Neuronal stem cell (in vitro differentiated cells): ENCODE results near the gene CLTA.
"Not testable (repeated sequence)": the region's sequence is repeated elsewhere in the genome, so short reads cannot be mapped to it uniquely, and the experiment has no call there.

Experiments used
- DNase-seq: peaks from one replicate; pipeline ENCODE4 v3.0.0-alpha.2; 2013; ENCODE audit warnings: low spot score
- H2AFZ ChIP-seq: one replicate; pipeline ENCODE4 v1.6.1; 2013; ENCODE audit warnings: mild to moderate bottlenecking, low read length, inconsistent platforms
- H2AK5ac ChIP-seq: 2 replicates; pipeline ENCODE4 v1.6.1; 2013; ENCODE audit warnings: low read depth, mild to moderate bottlenecking, inconsistent platforms, low read length, moderate library complexity, mixed read lengths
- H2BK120ac ChIP-seq: 2 replicates; pipeline ENCODE4 v1.6.1; 2013; ENCODE audit warnings: low read depth, mild to moderate bottlenecking, inconsistent platforms, low read length, moderate library complexity, mixed read lengths
- H2BK12ac ChIP-seq: one replicate; pipeline ENCODE4 v1.6.1; 2013; ENCODE audit warnings: low read length, inconsistent platforms
- H2BK15ac ChIP-seq: 2 replicates; pipeline ENCODE4 v1.6.1; 2013; ENCODE audit warnings: mild to moderate bottlenecking, low read length, inconsistent platforms, mixed read lengths
- H2BK5ac ChIP-seq: one replicate; pipeline ENCODE4 v1.6.1; 2013; ENCODE audit warnings: inconsistent platforms, mild to moderate bottlenecking, low read length, moderate library complexity
- H3K14ac ChIP-seq: one replicate; pipeline ENCODE4 v1.6.1; 2013; ENCODE audit warnings: low read length, inconsistent platforms
- H3K18ac ChIP-seq: 2 replicates; pipeline ENCODE4 v1.6.1; 2013; ENCODE audit warnings: low read length, inconsistent platforms
- H3K23ac ChIP-seq: 2 replicates; pipeline ENCODE4 v1.6.1; 2013; ENCODE audit warnings: low read depth, mild to moderate bottlenecking, mixed read lengths, low read length, inconsistent platforms; ENCODE audit not compliant: poor library complexity
- H3K27ac ChIP-seq: replicated peaks from 3 replicates; pipeline ENCODE4 v1.5.1; 2013; ENCODE audit warnings: low read length, inconsistent platforms
- H3K27me3 ChIP-seq, 3 experiments: 2 replicates each; pipeline ENCODE4 v1.6.1; 2013; ENCODE audit warnings: low read length in 3 of 3, mild to moderate bottlenecking in 2 of 3, inconsistent platforms in 1 of 3, low read depth in 1 of 3, mixed read lengths in 1 of 3, moderate library complexity in 1 of 3; ENCODE audit not compliant: control insufficient read depth in 3 of 3, insufficient read depth in 3 of 3
- H3K36me3 ChIP-seq, 2 donors: replicated peaks in 1 of 2; 2 replicates each; pipeline ENCODE4 v1.6.1; 2013; ENCODE audit warnings: low read length in 2 of 2; ENCODE audit not compliant: control insufficient read depth in 2 of 2, insufficient read depth in 2 of 2
- H3K4ac ChIP-seq: 2 replicates; pipeline ENCODE4 v1.6.1; 2013; ENCODE audit warnings: inconsistent platforms, mild to moderate bottlenecking, low read length, moderate library complexity
- H3K4me1 ChIP-seq, 2 donors: 1 replicate in 1 of 2; 2 replicates in 1 of 2; pipeline ENCODE4 v1.6.1; 2013; ENCODE audit warnings: low read length in 2 of 2, low read depth in 1 of 2; ENCODE audit not compliant: control insufficient read depth in 2 of 2, insufficient read depth in 1 of 2
- H3K4me2 ChIP-seq: one replicate; pipeline ENCODE4 v1.6.1; 2013; ENCODE audit warnings: mild to moderate bottlenecking, low read length, inconsistent platforms; ENCODE audit not compliant: insufficient read depth, poor library complexity, severe bottlenecking
- H3K4me3 ChIP-seq, 2 donors: 2 replicates each; pipeline ENCODE4 v1.5.1; 2013; ENCODE audit warnings: low read length in 2 of 2, mild to moderate bottlenecking in 2 of 2, inconsistent platforms in 1 of 2, moderate library complexity in 1 of 2
- H3K79me1 ChIP-seq: one replicate; pipeline ENCODE4 v1.6.1; 2013; ENCODE audit warnings: low read depth, mild to moderate bottlenecking, inconsistent platforms, low read length, moderate library complexity
- H3K9ac ChIP-seq: one replicate; pipeline ENCODE4 v1.6.1; 2013; ENCODE audit warnings: mild to moderate bottlenecking, low read depth, low read length, inconsistent platforms; ENCODE audit not compliant: poor library complexity
- H3K9me3 ChIP-seq, 2 donors: replicated peaks in 1 of 2; 2 replicates each; pipeline versions ENCODE3 to v1.6.1; 2013; ENCODE audit warnings: low read length in 2 of 2, mild to moderate bottlenecking in 2 of 2, inconsistent platforms in 1 of 2, low read depth in 1 of 2, mixed read lengths in 1 of 2, moderate library complexity in 1 of 2; ENCODE audit not compliant: control insufficient read depth in 2 of 2, insufficient read depth in 1 of 2
- H4K8ac ChIP-seq: one replicate; pipeline ENCODE4 v1.6.1; 2013; ENCODE audit warnings: low read depth, mild to moderate bottlenecking, inconsistent platforms, low read length, moderate library complexity
- H4K91ac ChIP-seq: one replicate; pipeline ENCODE4 v1.6.1; 2013; ENCODE audit warnings: low read length, low read depth, mild to moderate bottlenecking, inconsistent platforms; ENCODE audit not compliant: poor library complexity
- WGBS, 2 donors: extraction: QIAGEN DNeasy Blood & Tissue Kit; methylation state at CpG; one replicate each; pipeline ENCODE4 v1.1.7; 2013; ENCODE audit warnings: missing lambda C conversion rate in 2 of 2, mixed read lengths in 1 of 2; ENCODE audit not compliant: insufficient read length in 2 of 2, insufficient replicate concordance in 1 of 2; ENCODE audit errors: extremely low coverage in 2 of 2; 5-methylcytosine and 5-hydroxymethylcytosine counted together

Gene CLTA

GRCh38 chr9:36180243-36180642 lies 10.5 kb upstream of the CLTA start:
- not testable (repeated sequence) for H3K79me1 ChIP-seq, H4K8ac ChIP-seq, H3K9ac ChIP-seq, H3K14ac ChIP-seq, H3K23ac ChIP-seq, H3K4me2 ChIP-seq, H3K4ac ChIP-seq, H3K18ac ChIP-seq, H4K91ac ChIP-seq, H3K27ac ChIP-seq, H2BK5ac ChIP-seq, H2AK5ac ChIP-seq, H3K36me3 ChIP-seq, H3K9me3 ChIP-seq, H3K4me1 ChIP-seq, H2AFZ ChIP-seq, H2BK12ac ChIP-seq, H3K4me3 ChIP-seq, H2BK15ac ChIP-seq, H3K27me3 ChIP-seq, H2BK120ac ChIP-seq, DNase-seq
- WGBS, 2 donors = no CpG with 5 or more reads among the region's 6 CpGs

DNA sequence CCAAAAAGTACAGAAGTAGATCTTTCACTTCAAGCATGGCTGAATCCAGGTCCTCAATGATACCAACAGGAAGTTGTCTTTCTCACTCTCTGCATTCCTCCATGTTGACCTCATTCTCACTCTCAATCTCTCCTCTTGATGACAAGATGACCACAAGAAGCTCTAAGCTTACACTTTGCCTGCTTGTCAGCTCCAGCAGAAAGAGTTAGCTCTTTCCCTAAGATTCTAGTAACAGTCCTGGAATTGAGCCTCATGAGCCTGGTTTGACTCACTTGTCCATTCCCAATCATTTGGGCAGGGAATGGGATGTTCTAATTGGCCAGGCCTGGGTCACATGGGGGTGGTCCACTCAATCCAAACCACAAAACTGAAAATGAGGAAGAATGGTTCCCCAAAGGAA lies 3.3 kb upstream of the CLTA start:
- H3K79me1 ChIP-seq = peaks cover 5% of the 10 kb centered on the region
- no peak overlapping the region for H3K4me3 ChIP-seq
- H3K36me3 ChIP-seq = no peaks in the 10 kb centered on the region
- peaks cover 0 to 3% of the 10 kb centered on the region in 2 donors for H3K9me3 ChIP-seq
- no peak overlapping the region for H3K23ac ChIP-seq
- H2BK120ac ChIP-seq = no peak overlapping the region
- H3K18ac ChIP-seq = no peak overlapping the region
- no peak overlapping the region for H2BK12ac ChIP-seq
- no peak overlapping the region for H3K9ac ChIP-seq
- H2BK15ac ChIP-seq = no peak overlapping the region
- H4K91ac ChIP-seq = no peak overlapping the region
- H2AFZ ChIP-seq = no peak overlapping the region
- H3K4me1 ChIP-seq = peaks cover 7 to 10% of the 10 kb centered on the region in 2 donors
- no peak overlapping the region for H2BK5ac ChIP-seq
- no peak overlapping the region for H2AK5ac ChIP-seq
- no peak for DNase-seq
- no peak overlapping the region for H3K4me2 ChIP-seq
- H4K8ac ChIP-seq = no peak overlapping the region
- H3K27ac ChIP-seq = no peak overlapping the region
- H3K27me3 ChIP-seq = no peaks in the 10 kb centered on the region
- H3K4ac ChIP-seq = no peak overlapping the region
- H3K14ac ChIP-seq = no peak overlapping the region

DNA sequence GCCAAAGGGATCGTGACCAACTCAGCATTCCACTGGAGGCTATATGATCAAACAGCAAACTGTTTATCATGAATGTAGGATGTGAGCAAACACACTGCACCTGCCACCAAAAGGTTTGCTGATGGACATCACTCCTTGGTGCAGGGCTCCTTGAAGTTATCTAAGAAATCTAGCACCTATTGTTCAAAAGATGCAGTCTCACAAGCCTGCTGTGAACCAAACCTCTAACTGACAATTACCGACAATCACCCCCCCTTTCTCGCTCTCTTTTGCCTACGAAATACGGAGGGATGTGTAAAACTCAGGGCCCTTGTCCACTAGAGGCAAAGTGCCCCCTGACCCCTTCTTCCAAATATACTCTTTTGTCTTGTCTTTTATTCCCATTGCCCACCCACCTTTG lies 2.5 kb upstream of the CLTA start:
- H2AK5ac ChIP-seq = no peak overlapping the region
- no peak overlapping the region for H4K91ac ChIP-seq
- H3K36me3 ChIP-seq = peaks cover 0 to 6% of the 10 kb centered on the region in 2 donors
- no peak overlapping the region for H2BK120ac ChIP-seq
- no peaks in the 10 kb centered on the region for H3K27me3 ChIP-seq
- no peak overlapping the region for H2AFZ ChIP-seq
- peaks cover 5% of the 10 kb centered on the region for H3K79me1 ChIP-seq
- H3K9me3 ChIP-seq = peaks cover 0 to 3% of the 10 kb centered on the region in 2 donors
- H3K4me3 ChIP-seq = no peak overlapping the region
- H3K14ac ChIP-seq = no peak overlapping the region
- H3K4me1 ChIP-seq = peaks cover 10 to 12% of the 10 kb centered on the region in 2 donors
- H3K27ac ChIP-seq = no peak overlapping the region
- no peak overlapping the region for H3K18ac ChIP-seq
- no peak overlapping the region for H3K4ac ChIP-seq
- H2BK5ac ChIP-seq = no peak overlapping the region
- no peak overlapping the region for H2BK15ac ChIP-seq
- H3K9ac ChIP-seq = no peak overlapping the region
- H4K8ac ChIP-seq = no peak overlapping the region
- H3K4me2 ChIP-seq = no peak overlapping the region
- DNase-seq = no peak
- H2BK12ac ChIP-seq = no peak overlapping the region
- no CpG with 5 or more reads among the region's 5 CpGs for WGBS, 2 donors
- no peak overlapping the region for H3K23ac ChIP-seq

DNA sequence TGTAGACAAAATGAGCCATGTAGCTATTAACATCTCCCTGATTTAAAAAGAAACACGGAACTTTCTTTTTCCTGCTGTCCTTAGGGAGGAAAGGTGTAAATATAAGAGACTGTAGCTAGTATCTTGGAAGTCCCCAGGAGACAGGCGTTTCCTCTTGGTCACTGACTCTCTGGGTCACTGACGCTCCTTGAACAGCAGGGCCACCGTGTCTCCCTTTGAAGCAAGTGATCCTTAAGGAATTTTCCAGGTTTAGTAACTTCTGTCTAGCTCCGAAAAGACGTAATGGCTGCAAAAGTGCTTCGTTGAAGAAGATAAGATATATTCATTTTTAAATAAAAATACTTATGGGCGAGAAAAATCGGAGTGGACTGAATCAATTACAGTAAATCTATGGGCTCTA lies 745 bp upstream of the CLTA start:
- Histone ChIP-seq H2AK5ac (no peak overlapping the region), H3K9ac (no peak overlapping the region), H3K36me3 (peaks cover 2 to 22% of the 10 kb centered on the region in 2 donors), H3K27me3 (no peaks in the 10 kb centered on the region), H2BK15ac (no peak overlapping the region), H4K91ac (no peak overlapping the region), H3K9me3 (peaks cover 0 to 3% of the 10 kb centered on the region in 2 donors), H2BK120ac (no peak overlapping the region), H3K4me2 (peak overlapping the region; percentile 49), H3K14ac (no peak overlapping the region), H3K27ac (peak overlapping the region; percentile 9), H2AFZ (peak overlapping the region; percentile 89), H3K23ac (no peak overlapping the region), H3K4me3 (peak overlapping the region in 1 of 2 donors; percentile 81), H2BK5ac (no peak overlapping the region), H3K4ac (no peak overlapping the region), H3K79me1 (peaks cover 5% of the 10 kb centered on the region), H3K18ac (no peak overlapping the region), H4K8ac (no peak overlapping the region), H3K4me1 (peaks cover 10 to 12% of the 10 kb centered on the region in 2 donors), H2BK12ac (no peak overlapping the region)
- WGBS, 2 donors = no CpG with 5 or more reads among the region's 9 CpGs
- DNase-seq = no peak
